Measurements from ENCODE around the gene NDUFS7.
"Not testable (repeated sequence)": the region's sequence is repeated elsewhere in the genome, so short reads cannot be mapped to it uniquely, and the experiment has no call there.

Gene NDUFS7

GRCh38 chr19:1416014-1416841 is 32.5 kb downstream of the NDUFS7 start:
- no peak for DNase-seq (ENCODE audit: extremely low read depth in 1 of 2, low read depth in 1 of 2)

DNA sequence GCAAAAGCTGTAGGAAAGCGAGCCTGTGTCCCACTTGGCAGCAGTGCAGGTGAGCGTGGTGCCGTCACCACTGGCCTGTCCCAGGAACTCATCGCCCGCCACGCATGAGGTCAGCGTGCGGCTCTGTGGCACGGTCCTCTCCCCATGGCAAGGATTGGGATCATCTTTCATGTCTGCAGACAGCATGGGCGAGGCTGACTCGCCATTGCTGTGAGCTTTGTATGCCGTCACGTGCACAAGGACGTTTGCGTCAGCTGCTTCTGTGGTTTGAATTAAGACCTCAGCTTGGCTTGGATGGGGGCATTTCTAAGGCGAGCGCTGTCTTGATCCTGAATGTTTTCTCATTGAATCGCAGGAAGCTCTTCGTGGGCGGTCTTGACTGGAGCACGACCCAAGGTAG is 33.4 kb downstream of the NDUFS7 start:
- no peak for DNase-seq (ENCODE audit: extremely low read depth in 1 of 2, low read depth in 1 of 2)

DNA sequence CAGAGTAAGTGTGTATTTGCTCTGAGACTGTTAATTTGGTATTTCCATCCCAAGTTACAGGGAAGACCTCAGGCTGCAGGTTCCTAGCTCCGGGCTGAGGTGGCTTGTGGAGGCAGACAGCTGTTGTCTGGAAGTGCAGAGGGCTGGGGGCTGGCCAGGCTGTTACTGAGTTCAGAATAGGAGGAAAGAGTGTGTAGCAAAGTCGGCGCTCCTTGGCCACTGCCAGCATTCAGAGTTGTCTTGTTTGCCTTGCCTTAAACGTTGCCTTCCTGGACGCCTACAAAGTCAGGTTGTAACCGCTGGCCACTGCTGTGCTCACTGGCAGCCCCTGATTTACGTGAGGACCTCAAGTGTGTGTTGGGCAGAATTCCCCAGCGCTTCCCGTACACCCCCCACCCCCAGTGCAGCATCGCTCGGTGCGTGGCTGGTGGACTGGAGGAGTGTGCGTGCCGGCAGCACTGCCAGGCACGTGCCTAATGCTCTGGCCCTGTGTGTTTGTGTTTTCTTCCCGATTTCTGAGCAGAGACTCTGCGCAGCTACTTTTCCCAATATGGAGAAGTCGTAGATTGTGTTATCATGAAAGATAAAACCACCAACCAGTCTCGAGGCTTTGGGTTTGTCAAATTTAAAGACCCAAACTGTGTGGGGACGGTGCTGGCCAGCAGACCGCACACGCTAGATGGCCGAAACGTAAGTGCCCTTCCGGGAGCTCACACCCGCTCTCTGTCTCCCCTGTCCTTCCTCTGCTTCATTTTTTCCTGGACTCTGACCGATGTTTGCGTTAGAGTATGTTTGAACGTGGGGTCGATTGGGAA is 34.2 kb downstream of the NDUFS7 start:
- DNase-seq (ENCODE audit: extremely low read depth in 1 of 2, low read depth in 1 of 2) = no peak

- DNase-seq (ENCODE audit: extremely low read depth in 1 of 2, low read depth in 1 of 2) = no peak
Observed at GRCh38 chr19:1418496-1418775, 34.7 kb downstream of the NDUFS7 start.

DNA sequence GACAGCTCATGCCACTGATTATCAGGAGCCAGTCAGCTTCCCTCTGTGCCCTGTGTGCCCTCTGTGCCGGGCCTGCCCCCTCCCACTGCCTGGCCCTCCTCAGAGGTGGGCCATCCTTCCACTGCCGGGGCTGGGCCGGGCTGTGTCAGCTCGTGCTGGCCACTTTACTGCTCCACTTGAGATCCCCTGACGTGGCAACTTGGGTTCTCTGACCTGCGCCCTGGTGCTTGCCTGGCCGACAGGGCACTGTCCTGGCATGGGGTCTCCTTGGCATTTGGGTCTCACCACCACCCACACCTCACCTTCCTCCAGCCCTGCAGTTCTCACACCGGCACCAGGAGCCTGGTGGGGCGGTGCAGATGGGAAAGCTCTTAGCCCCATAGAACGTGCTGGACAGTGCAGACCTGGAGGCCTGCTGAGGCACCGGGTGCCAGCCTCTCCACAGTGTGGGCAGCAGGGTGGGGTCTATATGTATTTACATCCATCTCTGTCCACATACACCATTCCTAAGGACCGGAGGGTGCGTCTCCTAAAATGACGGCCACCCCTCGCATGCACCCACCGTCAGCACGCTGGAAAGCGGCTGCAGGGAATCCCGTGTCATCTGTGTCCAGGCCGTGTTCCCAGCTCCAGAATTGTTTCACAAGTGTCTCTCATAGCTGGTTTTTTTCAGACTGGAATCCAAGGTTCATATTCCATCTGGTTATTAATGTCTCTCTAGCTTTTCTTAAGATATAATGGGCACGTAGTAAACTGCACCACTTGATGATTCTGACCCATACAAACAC is 35.4 kb downstream of the NDUFS7 start:
- DNase-seq (ENCODE audit: extremely low read depth in 1 of 2, low read depth in 1 of 2) = no peak

- not testable (repeated sequence) for DNase-seq (ENCODE audit: extremely low read depth in 1 of 2, low read depth in 1 of 2)
Observed at GRCh38 chr19:1420085-1420484, 36.4 kb downstream of the NDUFS7 start.

DNA sequence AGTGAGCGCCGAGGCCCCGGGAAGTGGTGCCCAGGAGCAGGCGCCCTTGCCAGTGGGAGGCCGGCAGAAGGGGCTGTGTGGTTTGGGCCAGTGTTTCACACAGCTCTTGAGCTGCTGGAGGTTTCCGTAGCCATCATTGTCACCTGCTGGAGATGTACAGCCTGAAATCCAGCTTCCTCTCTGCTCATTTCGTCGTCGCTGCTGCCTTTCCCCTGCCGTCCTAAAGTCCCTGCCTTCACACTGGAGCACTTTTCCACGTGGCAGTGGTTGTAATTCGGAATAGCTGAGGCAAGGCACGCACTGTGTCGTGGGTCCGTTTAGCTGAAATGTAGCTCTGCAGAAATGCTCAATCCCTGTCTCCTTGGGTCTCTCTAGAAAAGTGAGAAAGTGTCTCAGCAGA is 36.9 kb downstream of the NDUFS7 start:
- DNase-seq (ENCODE audit: extremely low read depth in 1 of 2, low read depth in 1 of 2) = no peak

DNA sequence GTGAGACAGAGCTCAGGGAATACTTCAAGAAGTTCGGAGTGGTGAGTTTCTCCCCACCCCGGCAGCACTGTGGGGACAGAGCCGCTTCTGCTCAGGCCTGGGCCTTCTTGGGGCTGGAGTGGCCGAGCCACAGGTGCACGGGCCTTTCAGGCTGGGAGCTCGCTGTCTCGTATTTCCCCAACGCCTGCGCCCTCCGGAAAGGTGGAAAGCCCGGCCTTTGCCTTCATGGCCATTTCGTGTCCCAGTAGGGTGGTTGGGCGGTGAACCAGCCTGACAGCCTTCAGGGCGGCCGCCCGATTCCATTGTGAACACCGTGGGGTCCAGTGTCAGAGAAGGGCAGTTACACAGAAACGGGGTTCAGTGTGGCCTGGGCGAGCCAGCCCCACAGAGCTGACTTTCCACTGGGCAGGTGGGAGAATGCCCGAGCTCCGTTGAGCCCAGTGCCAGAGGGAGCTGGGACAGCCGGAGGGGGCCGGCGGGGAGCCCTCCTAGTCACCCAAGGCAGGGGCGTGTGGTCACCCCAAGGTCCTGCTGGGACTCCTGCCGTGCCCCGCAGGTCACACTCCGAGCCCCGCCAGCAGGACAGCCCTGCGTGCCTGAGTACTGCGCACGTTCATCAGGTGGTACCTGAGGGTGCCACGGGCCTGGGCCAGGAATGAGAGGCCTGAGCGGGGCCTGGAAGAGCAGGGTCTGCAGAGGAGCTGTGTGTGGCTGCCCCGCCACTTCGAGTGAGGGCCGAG is 37.7 kb downstream of the NDUFS7 start:
- no peak for DNase-seq (ENCODE audit: extremely low read depth in 1 of 2, low read depth in 1 of 2)

DNA sequence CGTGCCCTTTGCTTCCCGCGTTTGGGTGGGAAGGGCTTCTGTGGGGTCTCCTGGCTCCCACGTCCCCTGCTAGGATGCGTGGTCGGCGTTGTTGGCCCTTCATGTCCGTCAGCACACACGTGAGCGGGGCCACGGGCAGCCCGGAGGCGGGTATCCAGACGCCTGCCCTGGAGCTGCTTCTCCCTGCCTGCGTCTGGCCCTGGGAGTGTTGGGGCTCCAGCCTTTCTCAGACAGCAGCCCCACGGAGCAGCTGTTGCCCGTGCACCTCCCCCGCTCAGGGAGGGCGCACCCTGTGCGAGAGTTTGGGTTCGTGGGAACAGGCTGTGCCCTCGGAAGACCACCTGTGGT is 38.2 kb downstream of the NDUFS7 start:
- no peak for DNase-seq (ENCODE audit: extremely low read depth in 1 of 2, low read depth in 1 of 2)

GRCh38 chr19:1422360-1422759 is 38.7 kb downstream of the NDUFS7 start:
- DNase-seq (ENCODE audit: extremely low read depth in 1 of 2, low read depth in 1 of 2) = no peak

GRCh38 chr19:1422943-1423342 is 39.2 kb downstream of the NDUFS7 start:
- no peak for DNase-seq (ENCODE audit: extremely low read depth in 1 of 2, low read depth in 1 of 2)

DNA sequence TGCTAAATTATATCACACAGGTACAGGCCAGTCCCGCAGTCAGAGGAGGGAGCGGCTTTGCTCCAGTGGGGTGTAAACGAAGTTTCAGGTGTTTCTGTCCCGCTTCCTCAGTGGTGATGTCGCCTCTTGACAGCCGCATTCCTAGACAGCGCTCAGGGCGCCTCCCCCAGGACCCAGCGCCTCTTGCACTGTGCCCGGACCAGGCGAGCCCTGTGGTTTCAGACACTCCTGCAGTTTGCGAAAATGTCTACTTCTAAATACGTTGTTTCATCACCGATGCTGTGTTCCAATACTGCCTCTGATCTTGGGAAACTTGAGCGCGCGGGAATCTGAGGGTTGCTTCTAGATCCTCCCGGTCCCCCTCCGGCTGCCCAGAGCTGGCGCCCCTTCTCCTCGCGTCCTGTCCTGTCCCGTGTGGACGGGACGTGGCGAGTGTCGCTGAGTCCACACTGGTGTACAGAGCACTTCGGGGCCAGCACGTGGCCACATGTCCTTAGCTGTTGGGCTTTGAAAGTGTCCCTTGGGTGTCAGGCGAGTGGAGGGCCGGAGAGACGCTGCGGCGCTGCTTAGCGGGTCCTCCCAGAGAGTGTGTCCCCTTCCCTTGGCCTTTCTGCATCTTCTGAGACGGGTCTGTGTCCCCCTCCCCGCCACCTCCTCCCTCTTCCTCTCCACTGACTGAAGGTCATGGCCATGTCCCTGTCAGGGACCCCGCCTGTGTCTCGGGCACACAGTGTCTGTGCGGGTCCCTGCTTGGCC is 39.9 kb downstream of the NDUFS7 start:
- DNase-seq (ENCODE audit: extremely low read depth in 1 of 2, low read depth in 1 of 2) = no peak

DNA sequence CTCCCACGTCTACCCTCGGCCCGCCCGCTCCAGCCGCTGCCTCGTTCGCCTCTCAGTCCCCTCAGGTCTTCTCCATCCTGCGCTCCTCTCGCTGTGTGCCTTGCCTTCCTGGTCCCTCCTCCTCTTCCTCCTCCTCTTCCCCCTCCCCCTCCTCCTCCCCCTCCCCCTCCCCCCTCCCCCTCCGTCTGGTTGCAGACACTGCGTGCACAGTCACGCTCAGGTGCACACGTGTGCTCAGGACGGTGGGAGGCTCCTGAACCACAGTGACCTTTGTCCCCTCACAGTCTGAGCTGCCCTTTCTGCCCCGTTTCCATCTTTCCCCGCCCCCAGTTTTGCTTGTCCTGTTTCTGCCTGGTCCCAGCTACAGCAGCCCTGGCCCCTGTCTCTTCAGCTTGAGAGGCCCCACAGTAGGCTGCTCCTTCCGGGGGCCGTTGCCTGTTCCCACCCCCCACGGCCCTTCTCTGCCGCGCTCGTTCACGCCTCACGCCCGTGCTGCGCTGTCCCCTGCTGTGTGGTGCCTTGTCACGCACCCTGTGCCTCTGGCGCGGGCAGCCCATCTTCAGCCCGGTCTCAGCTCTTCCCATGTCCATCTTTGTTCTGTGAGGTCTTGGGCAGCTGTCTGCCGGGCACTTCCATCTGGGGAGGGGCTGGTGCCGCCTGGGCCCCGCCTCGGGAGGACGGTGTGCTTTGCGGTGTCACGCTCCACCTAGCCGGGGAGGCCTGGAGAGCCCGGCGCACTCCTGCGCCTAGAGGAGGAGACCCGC is 40.7 kb downstream of the NDUFS7 start:
- DNase-seq (ENCODE audit: extremely low read depth in 1 of 2, low read depth in 1 of 2) = no peak

DNA sequence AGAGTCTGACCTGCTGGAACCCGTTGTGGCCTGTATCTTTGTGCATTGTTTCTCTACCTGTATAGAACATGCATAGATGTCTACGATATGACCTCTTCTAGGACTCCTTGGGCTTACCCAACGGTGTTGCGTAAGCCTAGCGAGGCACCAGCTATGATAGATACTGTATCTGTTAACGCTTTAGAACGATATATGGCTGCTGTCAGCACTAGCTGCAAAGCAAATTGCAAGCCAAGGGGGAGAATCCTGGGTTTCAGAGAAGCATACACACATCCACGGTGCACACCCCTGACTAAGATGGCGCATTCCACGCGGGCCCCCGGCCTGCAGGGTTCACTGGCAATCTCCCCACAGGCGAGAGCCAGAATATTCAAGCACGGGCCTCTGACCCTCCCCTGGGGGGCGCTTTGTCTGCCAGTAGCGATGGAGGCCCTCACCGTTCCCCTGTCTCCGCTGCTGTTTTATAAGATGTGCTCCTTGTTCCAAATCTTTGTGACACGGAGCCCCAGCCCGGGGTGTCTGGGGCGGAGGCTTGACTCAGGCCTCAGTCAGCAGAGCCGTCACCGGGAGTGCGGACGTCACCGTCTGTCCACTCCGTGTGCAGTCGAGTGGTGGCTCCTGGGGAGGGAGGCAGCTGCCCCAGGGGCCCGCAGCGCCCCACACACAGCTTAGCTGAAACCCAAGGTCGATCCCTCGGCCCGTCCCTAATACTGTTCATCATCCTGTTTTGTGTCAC is 41.6 kb downstream of the NDUFS7 start:
- DNase-seq (ENCODE audit: extremely low read depth in 1 of 2, low read depth in 1 of 2) = no peak

DNA sequence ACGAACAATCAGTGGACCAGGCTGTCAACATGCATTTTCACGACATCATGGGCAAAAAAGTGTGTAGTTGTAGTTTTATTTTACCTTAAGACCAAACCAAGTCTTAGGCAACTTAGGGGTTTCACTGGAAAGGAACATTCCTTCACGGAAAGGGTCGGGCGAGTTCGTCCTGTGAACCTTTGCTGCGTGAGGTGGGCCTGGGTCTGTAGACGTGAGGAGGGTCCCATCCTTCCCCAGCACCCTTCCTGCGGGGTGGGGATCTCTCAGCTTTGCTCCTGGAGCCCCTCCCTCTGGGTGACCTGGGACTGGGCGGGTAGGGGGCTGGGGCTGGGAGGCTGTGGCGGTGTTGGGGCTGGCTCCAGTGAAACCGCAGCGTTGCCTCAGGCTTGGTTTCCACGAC is 42.2 kb downstream of the NDUFS7 start:
- no peak for DNase-seq (ENCODE audit: extremely low read depth in 1 of 2, low read depth in 1 of 2)

DNA sequence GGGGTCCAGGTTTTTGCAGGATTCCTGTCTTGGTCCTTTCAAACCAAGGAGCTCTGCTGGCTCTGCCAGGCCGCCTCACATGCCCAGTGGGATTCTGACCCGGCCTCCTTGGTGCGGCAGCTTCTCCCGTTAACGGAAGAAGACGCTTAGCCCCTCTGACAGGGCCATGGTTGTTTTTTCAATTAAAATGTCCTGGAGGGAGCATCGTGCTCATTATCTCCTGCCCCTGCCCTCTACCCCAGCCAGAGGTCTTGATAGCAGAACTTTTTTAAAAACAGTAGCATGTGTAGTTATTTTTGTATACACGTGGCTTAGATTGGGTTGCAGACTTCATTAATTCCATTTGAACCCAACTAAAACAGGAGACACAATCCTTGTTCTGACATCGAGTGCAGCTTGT is 43.0 kb downstream of the NDUFS7 start:
- DNase-seq (ENCODE audit: extremely low read depth in 1 of 2, low read depth in 1 of 2) = no peak

GRCh38 chr19:1427221-1427920 is 43.7 kb downstream of the NDUFS7 start:
- DNase-seq (ENCODE audit: extremely low read depth in 1 of 2, low read depth in 1 of 2) = no peak

DNA sequence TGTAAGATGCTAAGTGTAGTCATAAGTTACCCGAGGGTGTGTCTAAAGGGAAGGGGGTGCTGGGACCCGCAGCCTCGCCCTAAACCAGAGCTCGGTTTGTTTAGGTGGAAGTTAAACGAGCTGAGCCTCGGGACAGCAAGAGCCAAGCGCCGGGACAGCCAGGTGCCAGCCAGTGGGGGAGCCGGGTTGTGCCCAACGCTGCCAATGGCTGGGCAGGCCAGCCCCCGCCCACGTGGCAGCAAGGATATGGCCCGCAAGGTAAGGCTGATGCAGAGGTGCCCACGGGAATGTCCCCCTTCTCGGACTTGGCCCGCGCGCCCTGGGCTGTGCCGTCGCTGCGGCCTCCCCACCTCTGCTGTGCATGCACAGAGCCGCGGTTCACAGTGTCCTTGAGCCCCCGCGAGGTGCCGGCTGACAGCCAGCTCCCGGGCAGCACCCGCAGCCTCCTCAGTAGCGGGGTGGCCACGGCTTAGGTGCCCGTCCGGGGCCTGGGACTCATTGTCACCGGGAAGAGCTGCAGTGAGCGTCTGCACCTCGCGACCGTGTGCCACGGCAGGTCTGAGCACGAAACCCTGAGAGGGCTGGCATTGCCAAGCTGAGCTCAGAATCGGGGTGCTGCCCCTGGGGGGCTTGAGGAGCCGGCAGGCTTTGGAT is 45.2 kb downstream of the NDUFS7 start:
- DNase-seq (ENCODE audit: extremely low read depth in 1 of 2, low read depth in 1 of 2) = no peak

Data from stimulated activated CD8-positive, alpha-beta memory T cell treated with anti-CD3 and anti-CD28 coated beads, Interleukin-7, amount 100 ng/mL, for 48 hours (primary cell).